ENCODE data around the gene EYS. TPM values are rescaled to one million over a fixed set of nuclear protein-coding genes. Genes with fewer than 3 reads are reported as not detected.
A peak's percentile ranks its signal among the peaks of the same experiment; 100 is the strongest.

Gene EYS
- total and polyA plus RNA-seq, 8 donors = 0.55 to 0.58 TPM; not detected in 6

DNA sequence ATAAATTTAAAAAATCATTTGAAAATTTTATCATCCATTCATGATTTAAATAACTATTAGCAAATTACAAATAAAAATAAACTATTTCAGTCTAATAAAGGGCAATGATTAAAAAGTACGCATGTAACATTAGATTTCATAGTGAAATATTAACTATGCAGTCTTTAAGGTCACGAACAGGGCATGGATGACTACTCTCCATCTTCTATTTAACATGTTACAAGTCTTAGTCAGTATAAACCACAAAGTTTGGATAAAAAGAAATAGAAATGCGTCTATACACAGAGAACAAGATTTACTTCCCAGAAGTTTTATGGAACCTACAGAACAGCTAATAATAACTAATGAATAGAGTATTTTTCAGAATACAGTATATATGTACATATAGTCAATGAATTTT is 1016.0 kb downstream of the EYS start:
- intact Hi-C loops (cut with DNase I; ENCODE audit: low total_unique reads) = no loop called here
- no peaks in the 10 kb centered on the region for H3K36me3 ChIP-seq
- no peak overlapping the region for H3K4me3 ChIP-seq
- no peak overlapping the region for H3K27ac ChIP-seq
- no peaks in the 10 kb centered on the region for H3K27me3 ChIP-seq
- 61 to 80% (median 79%) methylated on average over 3 of the region's 3 CpGs for WGBS, 5 donors
- no peak for DNase-seq
- peaks cover 3 to 13% (median 11%) of the 10 kb centered on the region in 4 donors for H3K9me3 ChIP-seq
- no peaks in the 10 kb centered on the region for H3K4me1 ChIP-seq
- TF ChIP-seq, protein P1, sequence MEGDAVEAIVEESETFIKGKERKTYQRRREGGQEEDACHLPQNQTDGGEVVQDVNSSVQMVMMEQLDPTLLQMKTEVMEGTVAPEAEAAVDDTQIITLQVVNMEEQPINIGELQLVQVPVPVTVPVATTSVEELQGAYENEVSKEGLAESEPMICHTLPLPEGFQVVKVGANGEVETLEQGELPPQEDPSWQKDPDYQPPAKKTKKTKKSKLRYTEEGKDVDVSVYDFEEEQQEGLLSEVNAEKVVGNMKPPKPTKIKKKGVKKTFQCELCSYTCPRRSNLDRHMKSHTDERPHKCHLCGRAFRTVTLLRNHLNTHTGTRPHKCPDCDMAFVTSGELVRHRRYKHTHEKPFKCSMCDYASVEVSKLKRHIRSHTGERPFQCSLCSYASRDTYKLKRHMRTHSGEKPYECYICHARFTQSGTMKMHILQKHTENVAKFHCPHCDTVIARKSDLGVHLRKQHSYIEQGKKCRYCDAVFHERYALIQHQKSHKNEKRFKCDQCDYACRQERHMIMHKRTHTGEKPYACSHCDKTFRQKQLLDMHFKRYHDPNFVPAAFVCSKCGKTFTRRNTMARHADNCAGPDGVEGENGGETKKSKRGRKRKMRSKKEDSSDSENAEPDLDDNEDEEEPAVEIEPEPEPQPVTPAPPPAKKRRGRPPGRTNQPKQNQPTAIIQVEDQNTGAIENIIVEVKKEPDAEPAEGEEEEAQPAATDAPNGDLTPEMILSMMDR (IDR thresholded peaks at IDR 0.05) = no peak
- no peak for TF ChIP-seq POLR2AphosphoS5 (IDR thresholded peaks at IDR 0.05)
- TF ChIP-seq POLR2A (IDR thresholded peaks at IDR 0.05) = no peak
- TF ChIP-seq EP300 (IDR thresholded peaks at IDR 0.05) = no peak

DNA sequence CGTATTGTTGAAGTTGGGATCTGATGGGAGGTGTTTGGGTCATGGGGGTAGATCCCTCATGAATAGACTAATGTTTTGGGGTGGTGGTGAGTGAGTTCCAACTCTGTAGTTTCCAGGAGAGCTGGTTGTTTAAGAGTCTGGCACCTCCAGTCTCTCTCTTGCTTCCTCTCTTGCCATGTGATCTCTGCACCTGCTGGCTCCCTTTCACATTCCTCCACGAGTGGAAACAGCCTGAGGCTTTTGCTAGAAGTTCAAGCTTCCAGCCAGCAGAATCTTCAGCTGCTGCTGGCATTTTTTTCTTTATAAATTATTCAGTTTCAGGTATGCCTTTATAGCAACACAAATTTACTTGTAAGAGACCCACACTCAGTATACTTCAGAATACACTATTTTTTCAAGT is 1021.6 kb downstream of the EYS start:
- 17 to 43% (median 37%) methylated on average over 2 of the region's 2 CpGs for WGBS, 5 donors
- DNase-seq = no peak
- TF ChIP-seq, protein P1 (IDR thresholded peaks at IDR 0.05) = no peak
- TF ChIP-seq EP300 (IDR thresholded peaks at IDR 0.05) = no peak
- TF ChIP-seq POLR2A (IDR thresholded peaks at IDR 0.05) = no peak
- TF ChIP-seq POLR2AphosphoS5 (IDR thresholded peaks at IDR 0.05) = no peak
- Histone ChIP-seq H3K27me3 (no peaks in the 10 kb centered on the region), H3K36me3 (no peaks in the 10 kb centered on the region), H3K4me3 (no peak overlapping the region), H3K9me3 (peaks cover 0 to under 1% (median 0%) of the 10 kb centered on the region in 4 donors), H3K27ac (no peak overlapping the region), H3K4me1 (no peaks in the 10 kb centered on the region)
- intact Hi-C loops (cut with DNase I; ENCODE audit: low total_unique reads) = no loop called here

- Histone ChIP-seq H3K4me3 (no peak overlapping the region), H3K4me1 (no peaks in the 10 kb centered on the region), H3K27me3 (no peaks in the 10 kb centered on the region), H3K9me3 (no peaks in the 10 kb centered on the region), H3K36me3 (no peaks in the 10 kb centered on the region), H3K27ac (no peak overlapping the region)
- no peak for TF ChIP-seq POLR2AphosphoS5 (IDR thresholded peaks at IDR 0.05)
- TF ChIP-seq EP300 (IDR thresholded peaks at IDR 0.05) = no peak
- TF ChIP-seq POLR2A (IDR thresholded peaks at IDR 0.05) = no peak
- TF ChIP-seq, protein P1 (IDR thresholded peaks at IDR 0.05) = no peak
- DNase-seq = peak; percentile 21 to 48
- 24 to 44% (median 34%) methylated on average over 8 of the region's 8 CpGs for WGBS, 5 donors
- intact Hi-C loops (cut with DNase I; ENCODE audit: low total_unique reads) = no loop called here
These were observed 1023.3 kb downstream of the EYS start for GRCh38 chr6:64683682-64684081.

- intact Hi-C loops (cut with DNase I; ENCODE audit: low total_unique reads) = no loop called here
- H3K27me3 ChIP-seq = no peaks in the 10 kb centered on the region
- no peak for DNase-seq
- no peaks in the 10 kb centered on the region for H3K4me1 ChIP-seq
- no peak overlapping the region for H3K4me3 ChIP-seq
- H3K36me3 ChIP-seq = no peaks in the 10 kb centered on the region
- no peak overlapping the region for H3K27ac ChIP-seq
- TF ChIP-seq EP300 (IDR thresholded peaks at IDR 0.05) = no peak
- TF ChIP-seq, protein P1 (IDR thresholded peaks at IDR 0.05) = no peak
- TF ChIP-seq POLR2AphosphoS5 (IDR thresholded peaks at IDR 0.05) = no peak
- no peak for TF ChIP-seq POLR2A (IDR thresholded peaks at IDR 0.05)
- 94 to 98% (median 96%) methylated on average over 23 of the region's 23 CpGs for WGBS, 5 donors
- no peaks in the 10 kb centered on the region for H3K9me3 ChIP-seq
These were observed 1025.4 kb downstream of the EYS start for GRCh38 chr6:64681416-64682160.

Data from stomach (tissue), 9 donors.